Measurements from ENCODE around the gene TSPAN2. TPM values are rescaled to one million over a fixed set of nuclear protein-coding genes. Genes with fewer than 3 reads are reported as not detected.

Gene TSPAN2
- total and polyA plus RNA-seq, 8 donors, result 1.6 to 10.2 (median 2.6) TPM

GRCh38 chr1:115098979-115099692, 9.8 kb upstream of the TSPAN2 start:
- H3K27ac ChIP-seq, result peak overlapping the region in 2 of 4 donors; percentile 40 to 62
- H3K36me3 ChIP-seq, result no peaks in the 10 kb centered on the region
- no peaks in the 10 kb centered on the region for H3K27me3 ChIP-seq
- H3K4me3 ChIP-seq, result peak overlapping the region in 2 of 4 donors; percentile 9 to 11
- no peak for DNase-seq
- FAIRE-seq, result peak; percentile 96
- no peaks in the 10 kb centered on the region for H3K9me3 ChIP-seq
- TF ChIP-seq, protein P1, sequence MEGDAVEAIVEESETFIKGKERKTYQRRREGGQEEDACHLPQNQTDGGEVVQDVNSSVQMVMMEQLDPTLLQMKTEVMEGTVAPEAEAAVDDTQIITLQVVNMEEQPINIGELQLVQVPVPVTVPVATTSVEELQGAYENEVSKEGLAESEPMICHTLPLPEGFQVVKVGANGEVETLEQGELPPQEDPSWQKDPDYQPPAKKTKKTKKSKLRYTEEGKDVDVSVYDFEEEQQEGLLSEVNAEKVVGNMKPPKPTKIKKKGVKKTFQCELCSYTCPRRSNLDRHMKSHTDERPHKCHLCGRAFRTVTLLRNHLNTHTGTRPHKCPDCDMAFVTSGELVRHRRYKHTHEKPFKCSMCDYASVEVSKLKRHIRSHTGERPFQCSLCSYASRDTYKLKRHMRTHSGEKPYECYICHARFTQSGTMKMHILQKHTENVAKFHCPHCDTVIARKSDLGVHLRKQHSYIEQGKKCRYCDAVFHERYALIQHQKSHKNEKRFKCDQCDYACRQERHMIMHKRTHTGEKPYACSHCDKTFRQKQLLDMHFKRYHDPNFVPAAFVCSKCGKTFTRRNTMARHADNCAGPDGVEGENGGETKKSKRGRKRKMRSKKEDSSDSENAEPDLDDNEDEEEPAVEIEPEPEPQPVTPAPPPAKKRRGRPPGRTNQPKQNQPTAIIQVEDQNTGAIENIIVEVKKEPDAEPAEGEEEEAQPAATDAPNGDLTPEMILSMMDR (IDR thresholded peaks at IDR 0.05), result no peak
- H3K4me1 ChIP-seq, result no peaks in the 10 kb centered on the region
- 50 to 56% methylated on average over 13 of the region's 13 CpGs for WGBS, 2 donors
- peak; percentile 43 to 94 (median 81) for ATAC-seq
- intact Hi-C loops (cut with DNase I), result no loop called here

- TF ChIP-seq, protein P1 (IDR thresholded peaks at IDR 0.05), result no peak
- DNase-seq (no peak), FAIRE-seq (no peak), ATAC-seq (no peak)
- WGBS, 2 donors, result 95 to 100% methylated on average over 1 of the region's 1 CpG
- no peaks in the 10 kb centered on the region for H3K27me3 ChIP-seq
- no peaks in the 10 kb centered on the region for H3K9me3 ChIP-seq
- H3K4me3 ChIP-seq, result no peak overlapping the region
- no peak overlapping the region for H3K27ac ChIP-seq
- no peaks in the 10 kb centered on the region for H3K36me3 ChIP-seq
- H3K4me1 ChIP-seq, result no peaks in the 10 kb centered on the region
- intact Hi-C loops (cut with DNase I), result no loop called here
Observed at GRCh38 chr1:115092175-115092574, 2.9 kb upstream of the TSPAN2 start.

DNA sequence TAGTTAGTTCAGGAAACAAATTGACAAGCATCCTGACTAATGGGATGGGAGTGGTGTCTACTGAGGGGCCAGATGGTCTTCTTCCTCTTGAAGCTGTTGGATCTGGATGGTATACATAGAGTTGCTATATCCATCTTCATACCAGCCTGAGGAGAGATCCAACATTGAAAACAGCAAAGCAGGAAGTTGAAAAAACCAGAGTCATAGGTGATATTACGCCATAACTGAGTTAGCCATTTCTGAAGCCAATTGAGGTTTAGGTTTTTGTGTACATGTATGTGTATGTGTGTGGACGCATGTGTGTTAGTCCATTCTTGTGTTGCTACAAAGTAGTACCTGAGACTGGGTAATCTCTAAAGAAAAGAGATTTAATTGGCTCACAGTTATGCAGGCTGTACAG, 2.3 kb upstream of the TSPAN2 start:
- no peak for FAIRE-seq
- no peak for DNase-seq
- no peaks in the 10 kb centered on the region for H3K36me3 ChIP-seq
- no peak for ATAC-seq
- intact Hi-C loops (cut with DNase I), result no loop called here
- no peaks in the 10 kb centered on the region for H3K4me1 ChIP-seq
- no peak overlapping the region for H3K27ac ChIP-seq
- H3K4me3 ChIP-seq, result no peak overlapping the region
- H3K27me3 ChIP-seq, result no peaks in the 10 kb centered on the region
- no peaks in the 10 kb centered on the region for H3K9me3 ChIP-seq
- WGBS, 2 donors, result 84 to 96% methylated on average over 2 of the region's 2 CpGs
- TF ChIP-seq, protein P1 (IDR thresholded peaks at IDR 0.05), result no peak

GRCh38 chr1:115090956-115091355, 1.7 kb upstream of the TSPAN2 start:
- no peak for DNase-seq
- TF ChIP-seq, protein P1 (IDR thresholded peaks at IDR 0.05), result no peak
- H3K27me3 ChIP-seq, result no peaks in the 10 kb centered on the region
- no peak for FAIRE-seq
- WGBS, 2 donors, result 87 to 90% methylated on average over 4 of the region's 4 CpGs
- H3K9me3 ChIP-seq, result no peaks in the 10 kb centered on the region
- no peaks in the 10 kb centered on the region for H3K4me1 ChIP-seq
- intact Hi-C loops (cut with DNase I), result no loop called here
- no peak overlapping the region for H3K4me3 ChIP-seq
- no peaks in the 10 kb centered on the region for H3K36me3 ChIP-seq
- H3K27ac ChIP-seq, result no peak overlapping the region
- no peak for ATAC-seq

DNA sequence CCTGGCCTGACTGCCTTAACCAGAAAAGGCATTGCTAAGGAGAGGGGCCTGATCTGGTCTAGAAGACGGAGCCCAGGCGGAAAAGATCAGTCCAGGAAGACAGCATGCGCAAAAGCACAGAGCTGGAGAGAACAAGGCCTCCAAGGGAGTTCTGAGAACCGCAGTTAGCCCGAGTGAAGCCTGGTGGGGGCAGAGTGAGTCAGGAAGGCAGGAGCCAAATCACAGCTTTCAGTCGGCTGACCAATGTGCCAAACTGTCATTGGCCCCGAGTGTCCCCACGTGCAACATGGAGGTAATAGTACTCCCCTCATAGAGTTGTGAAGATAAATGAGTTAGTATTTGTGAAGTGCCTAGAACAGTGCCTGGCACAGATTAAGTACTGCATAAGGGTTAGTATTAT, 1.2 kb upstream of the TSPAN2 start:
- H3K27ac ChIP-seq, result peak overlapping the region in 2 of 4 donors; percentile 3 to 24

More for the DNA sequence above, 1.2 kb upstream of the TSPAN2 start:
- H3K27me3 ChIP-seq, result no peaks in the 10 kb centered on the region
- intact Hi-C loops (cut with DNase I), result no loop called here
- H3K4me1 ChIP-seq, result no peaks in the 10 kb centered on the region
- no peak for FAIRE-seq
- no peak for DNase-seq
- TF ChIP-seq, protein P1 (IDR thresholded peaks at IDR 0.05), result no peak
- H3K4me3 ChIP-seq, result no peak overlapping the region
- H3K36me3 ChIP-seq, result no peaks in the 10 kb centered on the region
- ATAC-seq, result peak in 3 of 4 donors; percentile 30 to 51 (median 49)
- no peaks in the 10 kb centered on the region for H3K9me3 ChIP-seq
- WGBS, 2 donors, result 62 to 68% methylated on average over 8 of the region's 8 CpGs
